ENCODE measurements around the gene TIMM22.

- TF ChIP-seq ZNF2 (tag by site-specific recombination; IDR thresholded peaks at IDR 0.05) (no peak), CTCF (tag by site-specific recombination; IDR thresholded peaks at IDR 0.05) (no peak), PRDM10 (tag by site-specific recombination; IDR thresholded peaks at IDR 0.05) (no peak), ZNF138 (tag by site-specific recombination; IDR thresholded peaks at IDR 0.05; ENCODE audit: borderline replicate concordance) (no peak), ZNF514 (tag by site-specific recombination; IDR thresholded peaks at IDR 0.05) (no peak)
These were observed 34.3 kb upstream of the TIMM22 start for GRCh38 chr17:962670-963069.

Measured in HEK293 (cell line).